HEK293 (cell line): Measurements from ENCODE around the gene RACK1.

Source experiments
- FEZF1 ChIP-seq: fragments of 450-650 bp; formaldehyde crosslinking; IDR thresholded peaks from 2 replicates; pipeline ENCODE4 v1.5.1; 2016; ENCODE audit warnings: missing biosample characterization, missing genetic modification characterization
- SP3 ChIP-seq: fragments of 450-650 bp; formaldehyde crosslinking; IDR thresholded peaks from 2 replicates; pipeline ENCODE4 v1.5.1; 2016; ENCODE audit warnings: missing biosample characterization, missing genetic modification characterization
- ZBTB21 ChIP-seq: fragments of 450-650 bp; formaldehyde crosslinking; IDR thresholded peaks from 2 replicates; pipeline ENCODE4 v1.5.1; 2017; ENCODE audit warnings: missing biosample characterization, missing genetic modification characterization
- ZBTB8A ChIP-seq: fragments of 450-650 bp; formaldehyde crosslinking; IDR thresholded peaks from 2 replicates; pipeline ENCODE4 v1.5.1; 2016; ENCODE audit warnings: missing biosample characterization, missing genetic modification characterization
- ZFHX2 ChIP-seq: fragments of 450-650 bp; formaldehyde crosslinking; conservative IDR thresholded peaks from 2 replicates; pipeline ENCODE4 v1.5.1; 2016; ENCODE audit warnings: missing biosample characterization, missing genetic modification characterization
- ZNF132 ChIP-seq: fragments of 450-650 bp; formaldehyde crosslinking; IDR thresholded peaks from 2 replicates; pipeline ENCODE4 v1.5.1; 2017; ENCODE audit warnings: missing biosample characterization, missing genetic modification characterization, borderline replicate concordance
- ZNF174 ChIP-seq: fragments of 450-650 bp; formaldehyde crosslinking; IDR thresholded peaks from 2 replicates; pipeline ENCODE4 v1.5.0; 2017; ENCODE audit warnings: missing biosample characterization, mild to moderate bottlenecking, missing genetic modification characterization
- ZNF175 ChIP-seq: fragments of 450-650 bp; formaldehyde crosslinking; IDR thresholded peaks from 2 replicates; pipeline ENCODE4 v1.5.1; 2016; ENCODE audit warnings: missing biosample characterization, missing genetic modification characterization
- ZNF19 ChIP-seq: fragments of 450-650 bp; formaldehyde crosslinking; IDR thresholded peaks from 2 replicates; pipeline ENCODE4; 2016; ENCODE audit warnings: missing biosample characterization, missing genetic modification characterization, low read depth
- ZNF2 ChIP-seq: fragments of 450-650 bp; formaldehyde crosslinking; IDR thresholded peaks from 2 replicates; pipeline ENCODE4 v1.5.1; 2016; ENCODE audit warnings: missing biosample characterization, missing genetic modification characterization
- ZNF223 ChIP-seq: fragments of 450-650 bp; formaldehyde crosslinking; IDR thresholded peaks from 2 replicates; pipeline ENCODE4 v1.5.1; 2016; ENCODE audit warnings: missing biosample characterization, missing genetic modification characterization
- ZNF292 ChIP-seq: fragments of 450-650 bp; formaldehyde crosslinking; IDR thresholded peaks from 2 replicates; pipeline ENCODE4 v1.5.1; 2016; ENCODE audit warnings: low read depth, missing biosample characterization, missing genetic modification characterization, borderline replicate concordance
- ZNF404 ChIP-seq: fragments of 450-650 bp; formaldehyde crosslinking; IDR thresholded peaks from 2 replicates; pipeline ENCODE4 v1.5.1; 2017; ENCODE audit warnings: missing biosample characterization, missing genetic modification characterization
- ZNF423 ChIP-seq: fragments of 450-650 bp; formaldehyde crosslinking; IDR thresholded peaks from 2 replicates; pipeline ENCODE4 v1.5.1; 2016; ENCODE audit warnings: missing biosample characterization, missing genetic modification characterization
- ZNF571 ChIP-seq: fragments of 450-650 bp; formaldehyde crosslinking; IDR thresholded peaks from 2 replicates; pipeline ENCODE4 v1.5.0; 2017; ENCODE audit warnings: missing biosample characterization, missing genetic modification characterization
- ZNF585B ChIP-seq: fragments of 450-650 bp; formaldehyde crosslinking; IDR thresholded peaks from 2 replicates; pipeline ENCODE4 v1.5.1; 2016; ENCODE audit warnings: missing biosample characterization, missing genetic modification characterization
- ZNF654 ChIP-seq: fragments of 450-650 bp; formaldehyde crosslinking; IDR thresholded peaks from 2 replicates; pipeline ENCODE4 v1.5.1; 2016; ENCODE audit warnings: low read depth, missing biosample characterization, missing genetic modification characterization
- TF ChIP-seq, protein P1 (sequence below): fragments of 450-650 bp; formaldehyde crosslinking; IDR thresholded peaks from 2 replicates; pipeline ENCODE4 v1.5.1; 2016; ENCODE audit warnings: missing biosample characterization, missing genetic modification characterization
- TF ChIP-seq, protein P2 (sequence below): fragments of 450-650 bp; formaldehyde crosslinking; IDR thresholded peaks from 2 replicates; pipeline ENCODE4 v1.5.1; 2017; ENCODE audit warnings: missing biosample characterization, missing genetic modification characterization
- TF ChIP-seq, protein P3 (sequence below): fragments of 450-650 bp; formaldehyde crosslinking; IDR thresholded peaks from 2 replicates; pipeline ENCODE4 v1.5.1; 2016; ENCODE audit warnings: missing biosample characterization, missing genetic modification characterization
- TF ChIP-seq, protein P4 (sequence below): fragments of 450-650 bp; formaldehyde crosslinking; IDR thresholded peaks from 2 replicates; pipeline ENCODE4 v1.5.1; 2017; ENCODE audit warnings: missing biosample characterization, mild to moderate bottlenecking, missing genetic modification characterization, moderate library complexity
- TF ChIP-seq, protein P5 (sequence below): fragments of 450-650 bp; formaldehyde crosslinking; IDR thresholded peaks from 2 replicates; pipeline ENCODE4 v1.5.1; 2016; ENCODE audit warnings: missing biosample characterization, missing genetic modification characterization
- TF ChIP-seq, protein P6 (sequence below): fragments of 450-650 bp; formaldehyde crosslinking; IDR thresholded peaks from 2 replicates; pipeline ENCODE4 v1.5.1; 2016; ENCODE audit warnings: missing biosample characterization, missing genetic modification characterization

Gene RACK1

DNA sequence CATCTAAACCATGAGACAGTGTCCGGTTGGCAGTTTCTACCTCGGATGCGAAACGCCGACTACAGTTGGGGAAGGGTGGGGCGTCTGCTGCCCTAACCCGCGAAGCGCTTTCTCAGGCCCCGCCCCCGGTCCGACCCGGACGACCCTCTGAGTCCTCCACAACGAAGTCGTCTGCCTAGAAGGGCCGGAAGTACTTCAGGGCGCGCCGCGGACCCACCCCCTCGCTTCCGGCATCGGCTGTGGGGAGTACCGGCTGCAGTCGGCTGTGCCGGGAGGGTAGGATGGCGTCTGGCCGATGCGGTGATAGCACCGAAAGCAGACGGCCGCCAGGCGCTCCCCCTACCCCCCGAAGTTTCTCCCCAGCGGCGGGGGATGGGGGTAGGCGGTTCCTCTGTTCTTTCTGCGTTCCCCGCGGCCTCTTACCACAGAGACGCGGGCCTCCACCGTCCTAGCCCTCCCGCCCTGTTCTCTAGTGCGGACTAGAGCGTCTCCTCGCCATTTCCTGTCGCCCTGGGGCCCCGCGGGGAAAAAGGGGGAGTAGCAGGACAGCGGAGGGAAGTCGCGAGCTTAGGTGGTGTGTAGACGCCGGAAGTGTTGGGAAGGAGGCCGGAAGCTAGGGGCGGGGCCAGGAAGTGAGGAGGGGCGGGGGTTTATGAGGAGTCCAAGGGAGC is 20.5 kb downstream of the RACK1 start, which contains the start of gene TRIM41 (continued):
- TF ChIP-seq, protein P1, sequence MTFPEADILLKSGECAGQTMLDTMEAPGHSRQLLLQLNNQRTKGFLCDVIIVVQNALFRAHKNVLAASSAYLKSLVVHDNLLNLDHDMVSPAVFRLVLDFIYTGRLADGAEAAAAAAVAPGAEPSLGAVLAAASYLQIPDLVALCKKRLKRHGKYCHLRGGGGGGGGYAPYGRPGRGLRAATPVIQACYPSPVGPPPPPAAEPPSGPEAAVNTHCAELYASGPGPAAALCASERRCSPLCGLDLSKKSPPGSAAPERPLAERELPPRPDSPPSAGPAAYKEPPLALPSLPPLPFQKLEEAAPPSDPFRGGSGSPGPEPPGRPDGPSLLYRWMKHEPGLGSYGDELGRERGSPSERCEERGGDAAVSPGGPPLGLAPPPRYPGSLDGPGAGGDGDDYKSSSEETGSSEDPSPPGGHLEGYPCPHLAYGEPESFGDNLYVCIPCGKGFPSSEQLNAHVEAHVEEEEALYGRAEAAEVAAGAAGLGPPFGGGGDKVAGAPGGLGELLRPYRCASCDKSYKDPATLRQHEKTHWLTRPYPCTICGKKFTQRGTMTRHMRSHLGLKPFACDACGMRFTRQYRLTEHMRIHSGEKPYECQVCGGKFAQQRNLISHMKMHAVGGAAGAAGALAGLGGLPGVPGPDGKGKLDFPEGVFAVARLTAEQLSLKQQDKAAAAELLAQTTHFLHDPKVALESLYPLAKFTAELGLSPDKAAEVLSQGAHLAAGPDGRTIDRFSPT = no peak
- TF ChIP-seq ZNF223 (tag by site-specific recombination) (no peak), ZNF571 (tag by site-specific recombination) (no peak), ZNF404 (no peak), ZNF423 (tag by site-specific recombination) (peak; percentile 71), ZNF19 (tag by site-specific recombination) (no peak), ZNF654 (no peak), ZFHX2 (tag by site-specific recombination) (peak; percentile 33; the same call in 1 of the 2 replicates), ZBTB21 (tag by site-specific recombination) (peak; percentile 77), FEZF1 (tag by site-specific recombination) (peak; percentile 34; the same call in 1 of the 2 replicates), ZNF174 (no peak), ZNF175 (tag by site-specific recombination) (no peak), ZNF2 (tag by site-specific recombination) (peak; percentile 45; the same call in 1 of the 2 replicates), ZNF132 (tag by site-specific recombination) (no peak), SP3 (tag by site-specific recombination) (peak; percentile 95), ZNF585B (tag by site-specific recombination) (no peak), ZBTB8A (tag by site-specific recombination) (peak; percentile 67), ZNF292 (tag by site-specific recombination) (no peak)
- TF ChIP-seq, protein P2, sequence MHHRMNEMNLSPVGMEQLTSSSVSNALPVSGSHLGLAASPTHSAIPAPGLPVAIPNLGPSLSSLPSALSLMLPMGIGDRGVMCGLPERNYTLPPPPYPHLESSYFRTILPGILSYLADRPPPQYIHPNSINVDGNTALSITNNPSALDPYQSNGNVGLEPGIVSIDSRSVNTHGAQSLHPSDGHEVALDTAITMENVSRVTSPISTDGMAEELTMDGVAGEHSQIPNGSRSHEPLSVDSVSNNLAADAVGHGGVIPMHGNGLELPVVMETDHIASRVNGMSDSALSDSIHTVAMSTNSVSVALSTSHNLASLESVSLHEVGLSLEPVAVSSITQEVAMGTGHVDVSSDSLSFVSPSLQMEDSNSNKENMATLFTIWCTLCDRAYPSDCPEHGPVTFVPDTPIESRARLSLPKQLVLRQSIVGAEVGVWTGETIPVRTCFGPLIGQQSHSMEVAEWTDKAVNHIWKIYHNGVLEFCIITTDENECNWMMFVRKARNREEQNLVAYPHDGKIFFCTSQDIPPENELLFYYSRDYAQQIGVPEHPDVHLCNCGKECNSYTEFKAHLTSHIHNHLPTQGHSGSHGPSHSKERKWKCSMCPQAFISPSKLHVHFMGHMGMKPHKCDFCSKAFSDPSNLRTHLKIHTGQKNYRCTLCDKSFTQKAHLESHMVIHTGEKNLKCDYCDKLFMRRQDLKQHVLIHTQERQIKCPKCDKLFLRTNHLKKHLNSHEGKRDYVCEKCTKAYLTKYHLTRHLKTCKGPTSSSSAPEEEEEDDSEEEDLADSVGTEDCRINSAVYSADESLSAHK (tag by site-specific recombination) = peak; percentile 98
- TF ChIP-seq, protein P3, sequence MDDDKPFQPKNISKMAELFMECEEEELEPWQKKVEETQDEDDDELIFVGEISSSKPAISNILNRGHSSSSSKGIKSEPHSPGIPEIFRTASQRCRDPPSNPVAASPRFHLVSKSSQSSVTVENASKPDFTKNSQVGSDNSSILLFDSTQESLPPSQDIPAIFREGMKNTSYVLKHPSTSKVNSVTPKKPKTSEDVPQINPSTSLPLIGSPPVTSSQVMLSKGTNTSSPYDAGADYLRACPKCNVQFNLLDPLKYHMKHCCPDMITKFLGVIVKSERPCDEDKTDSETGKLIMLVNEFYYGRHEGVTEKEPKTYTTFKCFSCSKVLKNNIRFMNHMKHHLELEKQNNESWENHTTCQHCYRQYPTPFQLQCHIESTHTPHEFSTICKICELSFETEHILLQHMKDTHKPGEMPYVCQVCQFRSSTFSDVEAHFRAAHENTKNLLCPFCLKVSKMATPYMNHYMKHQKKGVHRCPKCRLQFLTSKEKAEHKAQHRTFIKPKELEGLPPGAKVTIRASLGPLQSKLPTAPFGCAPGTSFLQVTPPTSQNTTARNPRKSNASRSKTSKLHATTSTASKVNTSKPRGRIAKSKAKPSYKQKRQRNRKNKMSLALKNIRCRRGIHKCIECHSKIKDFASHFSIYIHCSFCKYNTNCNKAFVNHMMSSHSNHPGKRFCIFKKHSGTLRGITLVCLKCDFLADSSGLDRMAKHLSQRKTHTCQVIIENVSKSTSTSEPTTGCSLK (tag by site-specific recombination) = no peak
- TF ChIP-seq, protein P4, sequence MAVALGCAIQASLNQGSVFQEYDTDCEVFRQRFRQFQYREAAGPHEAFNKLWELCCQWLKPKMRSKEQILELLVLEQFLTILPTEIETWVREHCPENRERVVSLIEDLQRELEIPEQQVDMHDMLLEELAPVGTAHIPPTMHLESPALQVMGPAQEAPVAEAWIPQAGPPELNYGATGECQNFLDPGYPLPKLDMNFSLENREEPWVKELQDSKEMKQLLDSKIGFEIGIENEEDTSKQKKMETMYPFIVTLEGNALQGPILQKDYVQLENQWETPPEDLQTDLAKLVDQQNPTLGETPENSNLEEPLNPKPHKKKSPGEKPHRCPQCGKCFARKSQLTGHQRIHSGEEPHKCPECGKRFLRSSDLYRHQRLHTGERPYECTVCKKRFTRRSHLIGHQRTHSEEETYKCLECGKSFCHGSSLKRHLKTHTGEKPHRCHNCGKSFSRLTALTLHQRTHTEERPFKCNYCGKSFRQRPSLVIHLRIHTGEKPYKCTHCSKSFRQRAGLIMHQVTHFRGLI (tag by site-specific recombination) = no peak
- TF ChIP-seq, protein P5, sequence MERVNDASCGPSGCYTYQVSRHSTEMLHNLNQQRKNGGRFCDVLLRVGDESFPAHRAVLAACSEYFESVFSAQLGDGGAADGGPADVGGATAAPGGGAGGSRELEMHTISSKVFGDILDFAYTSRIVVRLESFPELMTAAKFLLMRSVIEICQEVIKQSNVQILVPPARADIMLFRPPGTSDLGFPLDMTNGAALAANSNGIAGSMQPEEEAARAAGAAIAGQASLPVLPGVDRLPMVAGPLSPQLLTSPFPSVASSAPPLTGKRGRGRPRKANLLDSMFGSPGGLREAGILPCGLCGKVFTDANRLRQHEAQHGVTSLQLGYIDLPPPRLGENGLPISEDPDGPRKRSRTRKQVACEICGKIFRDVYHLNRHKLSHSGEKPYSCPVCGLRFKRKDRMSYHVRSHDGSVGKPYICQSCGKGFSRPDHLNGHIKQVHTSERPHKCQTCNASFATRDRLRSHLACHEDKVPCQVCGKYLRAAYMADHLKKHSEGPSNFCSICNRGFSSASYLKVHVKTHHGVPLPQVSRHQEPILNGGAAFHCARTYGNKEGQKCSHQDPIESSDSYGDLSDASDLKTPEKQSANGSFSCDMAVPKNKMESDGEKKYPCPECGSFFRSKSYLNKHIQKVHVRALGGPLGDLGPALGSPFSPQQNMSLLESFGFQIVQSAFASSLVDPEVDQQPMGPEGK (tag by site-specific recombination) = peak; percentile 86
- TF ChIP-seq, protein P6, sequence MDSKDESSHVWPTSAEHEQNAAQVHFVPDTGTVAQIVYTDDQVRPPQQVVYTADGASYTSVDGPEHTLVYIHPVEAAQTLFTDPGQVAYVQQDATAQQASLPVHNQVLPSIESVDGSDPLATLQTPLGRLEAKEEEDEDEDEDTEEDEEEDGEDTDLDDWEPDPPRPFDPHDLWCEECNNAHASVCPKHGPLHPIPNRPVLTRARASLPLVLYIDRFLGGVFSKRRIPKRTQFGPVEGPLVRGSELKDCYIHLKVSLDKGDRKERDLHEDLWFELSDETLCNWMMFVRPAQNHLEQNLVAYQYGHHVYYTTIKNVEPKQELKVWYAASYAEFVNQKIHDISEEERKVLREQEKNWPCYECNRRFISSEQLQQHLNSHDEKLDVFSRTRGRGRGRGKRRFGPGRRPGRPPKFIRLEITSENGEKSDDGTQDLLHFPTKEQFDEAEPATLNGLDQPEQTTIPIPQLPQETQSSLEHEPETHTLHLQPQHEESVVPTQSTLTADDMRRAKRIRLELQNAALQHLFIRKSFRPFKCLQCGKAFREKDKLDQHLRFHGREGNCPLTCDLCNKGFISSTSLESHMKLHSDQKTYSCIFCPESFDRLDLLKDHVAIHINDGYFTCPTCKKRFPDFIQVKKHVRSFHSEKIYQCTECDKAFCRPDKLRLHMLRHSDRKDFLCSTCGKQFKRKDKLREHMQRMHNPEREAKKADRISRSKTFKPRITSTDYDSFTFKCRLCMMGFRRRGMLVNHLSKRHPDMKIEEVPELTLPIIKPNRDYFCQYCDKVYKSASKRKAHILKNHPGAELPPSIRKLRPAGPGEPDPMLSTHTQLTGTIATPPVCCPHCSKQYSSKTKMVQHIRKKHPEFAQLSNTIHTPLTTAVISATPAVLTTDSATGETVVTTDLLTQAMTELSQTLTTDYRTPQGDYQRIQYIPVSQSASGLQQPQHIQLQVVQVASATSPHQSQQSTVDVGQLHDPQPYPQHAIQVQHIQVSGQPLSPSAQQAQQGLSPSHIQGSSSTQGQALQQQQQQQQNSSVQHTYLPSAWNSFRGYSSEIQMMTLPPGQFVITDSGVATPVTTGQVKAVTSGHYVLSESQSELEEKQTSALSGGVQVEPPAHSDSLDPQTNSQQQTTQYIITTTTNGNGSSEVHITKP = peak; percentile 79
